Measurements from ENCODE around the gene PPM1D. TPM values are rescaled to one million over a fixed set of nuclear protein-coding genes. Genes with fewer than 3 reads are reported as not detected.

PPM1D gene
- total RNA-seq, 2 donors from 2014 or later = 5.0 to 7.6 TPM

GRCh38 chr17:60712675-60713074, 112.7 kb downstream of the PPM1D start:
- H3K4me3 ChIP-seq = no peak overlapping the region
- H3K27ac ChIP-seq = no peak overlapping the region
- TF ChIP-seq CTCF (IDR thresholded peaks at IDR 0.05) = no peak
- DNase-seq (ENCODE audit: low spot score) = no peak
- H3K36me3 ChIP-seq = peaks cover 7% of the 10 kb centered on the region
- no peaks in the 10 kb centered on the region for H3K4me1 ChIP-seq
- H3K9me3 ChIP-seq = no peaks in the 10 kb centered on the region
- H3K27me3 ChIP-seq = no peaks in the 10 kb centered on the region

GRCh38 chr17:60713608-60714007, 113.6 kb downstream of the PPM1D start:
- H3K4me3 ChIP-seq = no peak overlapping the region
- no peak overlapping the region for H3K27ac ChIP-seq
- peaks cover 7% of the 10 kb centered on the region for H3K36me3 ChIP-seq
- no peak for DNase-seq (ENCODE audit: low spot score)
- H3K4me1 ChIP-seq = no peaks in the 10 kb centered on the region
- no peaks in the 10 kb centered on the region for H3K9me3 ChIP-seq
- no peaks in the 10 kb centered on the region for H3K27me3 ChIP-seq
- no peak for TF ChIP-seq CTCF (IDR thresholded peaks at IDR 0.05)

Other genes with a start within 250 kb of the PPM1D start
- 10 to 100 TPM; 24.5 to 27.7 TPM for gene USP32, start 208.1 kb upstream of the PPM1D start, total RNA-seq
- gene CHCT1, start 177.7 kb upstream of the PPM1D start, total RNA-seq = not detected
- 10 to 100 TPM; 13.3 to 13.9 TPM for gene APPBP2, start 74.0 kb upstream of the PPM1D start, total RNA-seq
- 10 to 100 TPM; 12.0 to 15.6 TPM for gene BCAS3, start 77.7 kb downstream of the PPM1D start, total RNA-seq

Data from right atrium auricular region (tissue), 2 donors.